HG03460 (cell line): ENCODE results near the gene AGAP1.

ENCODE experiments used
- ATAC-seq: cut with Tn5 transposase; IDR thresholded peaks from one replicate; pipeline ENCODE4 v1.9.1; 2021; ENCODE audit not compliant: unreplicated experiment

The AGAP1 gene

GRCh38 chr2:236161082-236161462 lies 667.2 kb downstream of the AGAP1 start:
- no peak for ATAC-seq

- ATAC-seq = no peak
Observed at GRCh38 chr2:236161531-236161930, 667.7 kb downstream of the AGAP1 start.

DNA sequence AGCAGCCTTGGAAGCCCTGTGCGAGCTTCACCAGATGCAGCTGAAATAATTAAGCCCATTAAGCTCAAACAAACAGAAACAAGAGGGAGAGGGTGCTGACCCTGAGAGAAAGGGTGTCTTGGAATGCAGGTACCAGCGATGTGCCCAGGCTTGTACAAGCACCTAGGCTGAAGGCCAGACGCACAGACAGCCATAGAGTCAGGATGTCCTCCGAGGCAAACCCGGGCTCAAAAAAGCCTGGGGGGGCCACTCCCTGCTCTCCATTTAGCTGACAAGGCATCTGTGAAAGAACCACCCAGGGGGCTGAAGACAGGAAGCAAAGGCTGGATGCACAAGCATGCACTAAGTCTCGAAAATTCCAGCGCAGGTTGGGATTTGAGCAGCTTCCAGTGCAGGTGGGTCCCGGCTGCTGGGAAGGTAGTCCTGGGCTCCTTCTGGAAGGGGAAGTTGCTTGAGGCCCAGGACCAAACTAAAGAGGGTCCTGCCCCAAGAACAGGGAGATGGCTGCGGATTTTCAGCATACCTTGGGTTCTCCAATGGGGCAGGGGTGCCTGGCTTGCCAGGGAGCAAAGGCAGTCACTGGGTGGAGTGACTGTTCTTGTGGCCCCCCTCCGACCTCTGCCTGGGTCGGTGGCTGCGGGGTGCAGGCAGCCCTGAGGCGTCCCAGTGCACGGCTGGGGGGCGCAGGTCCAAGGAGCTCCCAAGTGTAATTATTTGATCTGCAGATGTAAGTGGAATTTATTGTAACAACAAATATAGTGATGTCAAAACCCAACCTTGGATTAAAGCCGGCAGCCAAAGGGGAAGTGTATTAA lies 668.4 kb downstream of the AGAP1 start:
- no peak for ATAC-seq

- ATAC-seq = no peak
Observed at GRCh38 chr2:236162882-236163470, 669.1 kb downstream of the AGAP1 start.

DNA sequence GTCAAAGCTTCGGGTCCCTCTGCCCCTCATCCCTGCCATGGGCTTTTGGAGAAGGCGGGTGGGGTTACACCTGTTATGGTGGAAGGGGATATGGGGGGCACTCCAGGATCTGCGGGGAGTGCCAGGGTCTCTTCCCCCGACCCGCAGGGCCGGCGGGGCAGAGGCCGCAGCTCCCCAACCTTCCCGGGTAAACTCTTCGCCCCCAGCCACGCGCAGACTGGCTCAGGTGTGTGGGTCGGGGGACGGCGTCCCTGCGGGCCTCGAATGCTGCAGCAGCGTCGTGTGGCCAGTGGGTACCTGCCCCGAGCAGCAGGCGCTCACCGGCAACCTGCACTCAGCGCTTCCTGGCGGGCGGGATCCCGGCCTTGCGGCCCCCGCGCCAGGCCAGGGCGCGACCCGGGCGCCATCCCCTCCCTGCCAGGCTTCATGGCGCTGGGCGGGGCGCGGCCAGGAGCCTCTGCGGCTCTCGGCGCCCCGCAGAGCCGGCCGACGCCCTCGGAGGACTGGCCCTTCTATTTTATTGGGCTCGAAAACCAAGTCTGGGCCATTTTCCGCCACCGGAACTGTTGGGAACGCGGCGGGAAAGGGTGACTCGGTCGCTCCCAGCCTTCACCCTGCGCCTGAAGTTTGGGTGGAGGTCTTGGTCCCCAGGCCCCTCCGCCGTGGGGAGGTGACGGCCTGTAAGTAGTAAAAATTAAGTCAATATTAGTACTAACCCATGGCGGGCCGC lies 669.8 kb downstream of the AGAP1 start:
- ATAC-seq = no peak

- no peak for ATAC-seq
Observed at GRCh38 chr2:236164201-236164924, 670.5 kb downstream of the AGAP1 start.

- ATAC-seq = no peak
Observed at GRCh38 chr2:236164925-236165841, 671.3 kb downstream of the AGAP1 start.

DNA sequence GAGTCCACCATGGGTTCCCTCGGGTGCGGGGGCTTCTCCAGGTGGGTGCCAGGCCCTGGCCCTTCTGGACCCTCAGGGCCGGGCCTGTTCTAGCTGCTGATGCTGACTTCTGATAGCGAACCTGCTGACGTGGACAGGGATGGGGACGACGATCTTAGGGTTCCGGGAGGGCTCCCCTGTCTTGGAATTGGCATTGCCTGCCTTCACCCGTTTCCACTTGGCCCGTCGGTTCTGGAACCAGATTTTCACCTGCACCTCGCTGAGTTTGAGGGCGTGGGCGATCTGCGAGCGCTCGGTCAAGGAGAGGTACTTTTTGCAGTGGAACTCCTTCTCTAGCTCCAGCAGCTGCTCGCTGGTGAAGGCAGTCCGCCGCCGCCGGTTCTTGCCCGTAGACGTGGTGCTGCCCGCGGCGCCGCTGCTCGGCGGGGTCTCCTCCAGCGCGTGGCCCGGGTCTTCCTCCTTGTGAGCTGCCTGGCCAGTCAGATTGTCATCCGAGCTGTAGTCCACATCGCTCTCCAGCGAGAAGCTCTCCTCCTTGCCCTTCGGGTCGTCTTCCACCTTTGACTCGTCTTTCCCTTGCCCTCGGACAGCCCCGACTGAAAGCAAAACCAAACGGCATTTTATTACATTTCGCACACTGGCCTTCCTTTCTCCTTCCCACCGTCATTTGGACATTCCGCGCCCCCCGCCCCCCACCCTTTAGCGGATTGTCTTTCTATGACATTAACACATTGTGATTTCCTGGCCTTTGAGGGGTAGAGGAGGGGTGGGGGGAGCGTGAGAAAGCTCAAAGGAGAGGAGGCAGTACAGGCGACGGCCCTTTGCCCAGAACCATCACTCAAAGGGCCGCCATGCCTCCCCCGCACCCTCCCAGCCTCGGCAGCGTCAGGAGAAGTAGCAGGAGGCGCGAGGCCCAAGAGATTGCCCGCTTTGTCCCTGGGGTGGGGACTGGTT lies 672.3 kb downstream of the AGAP1 start:
- no peak for ATAC-seq

- no peak for ATAC-seq
Observed at GRCh38 chr2:236166796-236167296, 673.0 kb downstream of the AGAP1 start.

GRCh38 chr2:236167297-236168109 lies 673.7 kb downstream of the AGAP1 start:
- no peak for ATAC-seq

DNA sequence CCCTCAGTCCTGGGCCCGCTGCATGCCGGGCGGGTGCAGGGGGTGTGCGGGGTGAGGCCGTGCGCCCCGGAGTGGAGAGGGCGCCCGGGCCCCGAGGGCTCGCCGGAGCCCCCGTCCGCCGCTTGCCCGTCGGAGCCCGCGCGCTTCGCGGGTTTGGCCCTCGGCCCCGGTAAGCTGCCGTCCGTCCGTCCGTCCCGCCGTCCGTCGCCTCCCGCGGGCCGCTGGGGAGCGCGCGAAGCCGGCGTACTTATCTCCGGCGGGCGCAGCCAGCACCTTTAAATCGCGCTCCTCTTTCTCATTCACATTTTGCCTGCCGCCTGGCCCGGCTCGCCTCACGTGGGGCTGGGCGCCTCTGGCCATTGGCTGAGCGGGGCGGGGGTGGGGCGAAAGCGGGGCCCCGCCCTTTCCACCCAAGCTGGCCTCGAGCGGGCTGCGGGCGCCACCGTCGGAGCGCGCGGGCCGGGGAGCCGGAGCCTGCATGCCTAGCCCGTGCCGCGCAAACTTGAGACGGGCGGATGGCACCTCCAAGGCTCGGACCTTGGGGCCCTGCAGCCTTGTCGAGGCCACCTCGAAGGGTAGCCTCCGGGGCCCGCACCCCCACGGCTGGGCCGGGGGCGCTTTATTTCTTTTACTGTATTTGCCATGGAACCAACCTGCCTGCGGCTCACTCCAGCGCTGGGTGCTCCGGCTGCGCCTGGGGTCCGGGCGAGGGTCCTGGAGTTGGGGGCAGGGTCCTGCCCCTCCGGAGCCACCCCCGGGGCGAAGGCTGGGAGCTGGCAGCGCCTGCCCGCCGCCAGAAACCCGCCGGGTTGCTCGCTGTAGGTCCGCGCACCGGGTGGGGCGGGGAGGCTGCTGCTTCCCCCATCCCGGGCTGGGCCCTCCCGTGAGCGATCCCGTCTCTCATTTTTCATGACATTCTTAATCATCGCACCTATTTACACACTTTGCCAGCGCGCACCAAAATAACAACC lies 674.6 kb downstream of the AGAP1 start, which contains the start of gene GBX2:
Gene GBX2 (minus strand): TSS at position 277 of the 971 bp plus-strand sequence. CDS start 415 bp downstream, outside the sequence.
- no peak for ATAC-seq

GRCh38 chr2:236169151-236169721 lies 675.4 kb downstream of the AGAP1 start:
- ATAC-seq = no peak

GRCh38 chr2:236169741-236170589 lies 676.1 kb downstream of the AGAP1 start:
- no peak for ATAC-seq

DNA sequence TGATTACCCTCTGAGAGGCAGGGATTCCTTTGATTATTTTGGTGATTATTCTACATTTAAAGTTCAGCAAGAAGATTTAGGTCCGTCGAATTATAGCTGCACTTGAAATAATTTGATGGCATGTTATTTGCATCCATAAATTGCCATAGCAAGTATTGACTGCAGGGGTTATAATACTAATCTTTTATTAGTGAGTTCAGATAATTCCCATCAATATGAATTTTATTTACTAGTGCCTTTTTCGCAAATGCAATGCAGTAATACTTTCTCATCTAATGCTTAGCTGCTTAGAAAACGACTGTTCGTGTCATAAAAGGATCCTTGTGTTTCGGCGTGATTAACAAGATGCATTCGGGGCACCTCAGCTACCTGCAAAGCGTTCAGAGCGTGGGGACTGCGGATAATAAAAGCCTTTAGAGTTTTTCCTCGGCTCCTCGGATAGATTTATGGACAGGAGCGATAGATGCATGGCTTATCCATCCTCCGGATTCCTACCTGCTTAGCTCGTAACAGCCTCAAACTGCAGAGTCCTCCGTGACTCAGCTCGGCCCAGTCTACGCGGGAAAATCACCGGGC lies 676.8 kb downstream of the AGAP1 start:
- no peak for ATAC-seq

DNA sequence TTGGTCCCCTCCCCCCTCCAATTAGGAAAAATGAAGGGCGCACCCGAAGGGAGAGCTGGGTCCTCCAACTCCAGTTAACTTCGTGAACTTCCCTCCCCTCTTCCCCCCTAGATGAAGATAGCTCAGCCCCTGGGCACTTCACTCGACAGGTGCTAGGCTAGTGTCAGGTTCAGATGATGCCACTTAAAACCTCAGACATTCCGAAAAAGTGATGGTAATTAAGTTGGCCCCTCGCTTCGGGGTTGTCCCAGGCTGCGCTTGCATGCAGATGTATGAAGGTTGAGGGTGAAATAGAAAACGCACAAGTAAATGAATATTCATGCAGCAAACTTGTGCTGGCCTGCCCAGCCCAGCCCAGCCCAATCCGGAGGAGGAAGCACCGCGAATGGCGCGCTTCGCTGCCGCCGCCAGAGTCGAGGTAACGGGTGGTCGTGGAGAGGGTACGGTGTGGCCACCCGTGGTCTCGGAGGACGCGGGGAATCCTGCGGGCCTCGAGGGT lies 677.4 kb downstream of the AGAP1 start:
- ATAC-seq = no peak
